ENCODE data around the gene RPL29. TPM values are rescaled to one million over a fixed set of nuclear protein-coding genes. Genes with fewer than 3 reads are reported as not detected.

The RPL29 gene
- total RNA-seq, 1 donor from 2014 or later: 610 TPM

GRCh38 chr3:51950899-51951298, 44.8 kb downstream of the RPL29 start:
- H3K9me3 Mint-ChIP-seq (ENCODE audit: low read depth): no peaks in the 10 kb centered on the region
- H3K27me3 Mint-ChIP-seq (ENCODE audit: low read depth): peaks cover 5% of the 10 kb centered on the region
- H3K4me1 Mint-ChIP-seq (ENCODE audit: low read depth): no peaks in the 10 kb centered on the region
- peaks cover 2% of the 10 kb centered on the region for H3K36me3 Mint-ChIP-seq (ENCODE audit: low read depth)
- no peak for TF ChIP-seq CTCF (IDR thresholded peaks at IDR 0.05)
- H3K27ac Mint-ChIP-seq (ENCODE audit: unreplicated experiment): no peak overlapping the region
- DNase-seq (ENCODE audit: low spot score): no peak
- no peak overlapping the region for H3K4me3 Mint-ChIP-seq (ENCODE audit: unreplicated experiment)

GRCh38 chr3:51949121-51949520, 46.6 kb downstream of the RPL29 start:
- H3K9me3 Mint-ChIP-seq (ENCODE audit: low read depth): no peaks in the 10 kb centered on the region
- TF ChIP-seq CTCF (IDR thresholded peaks at IDR 0.05): no peak
- peak; percentile 55 for DNase-seq (ENCODE audit: low spot score)
- H3K27ac Mint-ChIP-seq (ENCODE audit: unreplicated experiment): no peak overlapping the region
- H3K4me1 Mint-ChIP-seq (ENCODE audit: low read depth): no peaks in the 10 kb centered on the region
- peaks cover 5% of the 10 kb centered on the region for H3K27me3 Mint-ChIP-seq (ENCODE audit: low read depth)
- H3K4me3 Mint-ChIP-seq (ENCODE audit: unreplicated experiment): no peak overlapping the region
- H3K36me3 Mint-ChIP-seq (ENCODE audit: low read depth): peaks cover 2% of the 10 kb centered on the region

GRCh38 chr3:51948016-51948580, 47.6 kb downstream of the RPL29 start:
- Mint-ChIP-seq H3K4me3 (ENCODE audit: unreplicated experiment) (no peak overlapping the region), H3K36me3 (ENCODE audit: low read depth) (peaks cover 2% of the 10 kb centered on the region), H3K27ac (ENCODE audit: unreplicated experiment) (no peak overlapping the region), H3K9me3 (ENCODE audit: low read depth) (no peaks in the 10 kb centered on the region), H3K4me1 (ENCODE audit: low read depth) (peaks cover 1% of the 10 kb centered on the region), H3K27me3 (ENCODE audit: low read depth) (peaks cover 2% of the 10 kb centered on the region)
- TF ChIP-seq CTCF (IDR thresholded peaks at IDR 0.05): no peak
- DNase-seq (ENCODE audit: low spot score): peak; percentile 79

DNA sequence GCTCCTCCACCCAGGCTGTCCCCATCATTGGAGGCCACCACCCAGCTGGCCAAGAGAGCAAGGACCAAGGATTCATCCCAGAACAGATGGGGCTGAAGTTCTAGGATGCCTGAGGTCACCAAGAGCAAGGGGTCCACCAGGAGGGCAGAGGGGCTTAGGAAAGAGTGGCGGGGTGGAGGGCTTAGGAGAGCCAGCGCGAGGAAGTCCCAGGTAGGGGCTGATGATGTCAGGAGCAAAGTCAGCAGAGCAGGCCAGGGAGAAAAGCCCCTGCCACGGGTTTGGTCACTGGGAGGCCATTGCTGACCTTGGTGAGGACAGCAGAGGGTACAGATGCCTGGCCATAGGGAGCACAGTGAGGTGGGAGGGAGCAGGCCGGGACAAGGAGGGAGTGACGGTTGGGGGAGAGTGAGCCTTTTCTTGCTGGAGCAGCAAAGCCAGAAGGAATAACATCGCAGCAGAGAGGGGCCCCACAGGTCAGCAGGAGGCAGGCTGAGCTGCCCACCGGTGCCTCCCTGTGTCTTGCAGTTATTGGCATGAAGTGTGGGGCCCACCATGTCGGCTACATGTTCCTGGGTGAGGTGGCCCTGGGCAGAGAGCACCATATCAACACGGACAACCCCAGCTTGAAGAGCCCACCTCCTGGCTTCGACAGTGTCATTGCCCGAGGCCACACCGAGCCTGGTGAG, 48.3 kb downstream of the RPL29 start:
- DNase-seq (ENCODE audit: low spot score): peak; percentile 85
- H3K4me3 Mint-ChIP-seq (ENCODE audit: unreplicated experiment): no peak overlapping the region
- H3K36me3 Mint-ChIP-seq (ENCODE audit: low read depth): peaks cover 2% of the 10 kb centered on the region
- H3K4me1 Mint-ChIP-seq (ENCODE audit: low read depth): peaks cover 9% of the 10 kb centered on the region
- H3K27me3 Mint-ChIP-seq (ENCODE audit: low read depth): peaks cover 2% of the 10 kb centered on the region
- no peaks in the 10 kb centered on the region for H3K9me3 Mint-ChIP-seq (ENCODE audit: low read depth)
- H3K27ac Mint-ChIP-seq (ENCODE audit: unreplicated experiment): no peak overlapping the region
- no peak for TF ChIP-seq CTCF (IDR thresholded peaks at IDR 0.05)

DNA sequence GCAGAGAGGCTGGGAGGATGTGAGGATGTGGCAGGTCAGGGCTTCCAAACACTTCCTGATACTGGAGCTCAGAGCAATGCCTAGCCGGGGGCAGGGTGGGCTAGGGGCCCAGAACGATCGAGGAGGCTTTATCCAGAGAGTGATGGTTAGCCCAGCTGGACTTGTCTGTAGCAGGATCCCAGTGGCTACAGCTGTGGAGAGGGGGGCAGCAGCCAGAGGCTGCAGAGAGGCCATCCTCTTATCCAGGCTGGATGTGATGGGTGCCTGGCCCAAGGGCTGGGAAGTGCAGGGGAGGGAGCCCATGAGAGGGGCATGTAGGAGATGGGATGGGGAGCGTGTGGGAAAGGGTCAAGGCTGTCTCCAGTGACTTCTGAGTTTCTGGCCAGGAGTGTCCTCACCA, 48.9 kb downstream of the RPL29 start:
- TF ChIP-seq CTCF (IDR thresholded peaks at IDR 0.05): no peak
- Mint-ChIP-seq H3K36me3 (ENCODE audit: low read depth) (peaks cover 2% of the 10 kb centered on the region), H3K4me1 (ENCODE audit: low read depth) (peaks cover 11% of the 10 kb centered on the region), H3K9me3 (ENCODE audit: low read depth) (no peaks in the 10 kb centered on the region), H3K4me3 (ENCODE audit: unreplicated experiment) (no peak overlapping the region), H3K27ac (ENCODE audit: unreplicated experiment) (no peak overlapping the region), H3K27me3 (ENCODE audit: low read depth) (no peaks in the 10 kb centered on the region)
- DNase-seq (ENCODE audit: low spot score): peak; percentile 50
